ENCODE results near the gene CBLN4.

CBLN4 gene

DNA sequence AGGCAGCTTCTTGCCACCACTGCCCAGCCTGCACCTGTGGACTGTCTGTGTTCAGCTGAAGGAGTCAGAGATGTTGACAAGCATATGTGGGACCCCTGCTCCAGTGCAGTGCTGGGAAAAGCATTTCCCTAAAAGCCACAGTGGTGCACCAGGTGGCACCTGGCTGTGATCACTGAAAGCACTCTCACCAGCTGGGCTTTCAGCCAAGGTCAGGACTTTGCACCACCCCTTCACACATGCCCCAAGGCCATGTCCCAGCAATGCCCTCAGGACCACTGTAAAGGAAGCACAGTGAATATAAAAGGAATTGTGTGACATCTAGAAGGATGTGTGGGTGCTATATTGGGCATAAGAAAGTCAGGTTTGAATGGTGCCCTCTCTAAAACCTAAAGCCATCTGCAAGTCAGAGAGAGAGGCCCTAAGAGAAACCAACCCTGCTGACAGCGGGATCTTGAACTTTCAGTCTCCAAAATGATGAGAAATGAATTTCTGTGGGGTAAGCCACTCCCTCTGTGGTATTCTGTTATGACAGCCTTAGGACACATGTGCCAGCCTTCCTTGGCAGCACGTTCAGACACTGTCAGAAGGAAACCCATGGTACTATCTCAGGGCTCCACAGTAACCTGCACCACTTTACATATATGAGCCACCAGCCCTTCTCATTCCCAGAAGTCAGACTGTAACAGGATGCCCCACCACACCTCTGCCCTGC, 30.7 kb downstream of the CBLN4 start:
- no peaks in the 10 kb centered on the region for H3F3A ChIP-seq (ENCODE audit: low read depth)
- no peak for TF ChIP-seq CTCF (conservative IDR thresholded peaks at IDR 0.05; ENCODE audit: low read length)
- TF ChIP-seq EZH2phosphoT487 (IDR thresholded peaks at IDR 0.05; ENCODE audit: borderline replicate concordance): no peak
- H3K4me1 ChIP-seq (ENCODE audit: insufficient read depth, low read length, poor library complexity, severe bottlenecking): no peaks in the 10 kb centered on the region
- no peaks in the 10 kb centered on the region; the same call in 1 of the 2 replicates for H3K9me3 ChIP-seq (ENCODE audit: insufficient read depth, low read depth, low read length)
- H3K9me2 ChIP-seq (replicated peaks; ENCODE audit: low read depth, low read length): no peaks in the 10 kb centered on the region
- no peak overlapping the region for H3K4me2 ChIP-seq (ENCODE audit: low read depth, low read length, poor library complexity, severe bottlenecking)
- no peak overlapping the region for H3K9ac ChIP-seq (ENCODE audit: low read depth, low read length, poor library complexity, severe bottlenecking)
- H3K79me2 ChIP-seq (ENCODE audit: insufficient read depth, low read length): no peaks in the 10 kb centered on the region
- no peaks in the 10 kb centered on the region for H4K20me1 ChIP-seq (ENCODE audit: insufficient read depth, low read length, poor library complexity, severe bottlenecking)
- no peaks in the 10 kb centered on the region for H3K36me3 ChIP-seq (ENCODE audit: insufficient read depth, low read length)
- H3K27me3 ChIP-seq (ENCODE audit: insufficient read depth, low read length, poor library complexity, severe bottlenecking): no peaks in the 10 kb centered on the region
- H2AFZ ChIP-seq (ENCODE audit: low read length): no peak overlapping the region
- no peak overlapping the region for H3K4me3 ChIP-seq (ENCODE audit: low read length, poor library complexity, severe bottlenecking)

DNA sequence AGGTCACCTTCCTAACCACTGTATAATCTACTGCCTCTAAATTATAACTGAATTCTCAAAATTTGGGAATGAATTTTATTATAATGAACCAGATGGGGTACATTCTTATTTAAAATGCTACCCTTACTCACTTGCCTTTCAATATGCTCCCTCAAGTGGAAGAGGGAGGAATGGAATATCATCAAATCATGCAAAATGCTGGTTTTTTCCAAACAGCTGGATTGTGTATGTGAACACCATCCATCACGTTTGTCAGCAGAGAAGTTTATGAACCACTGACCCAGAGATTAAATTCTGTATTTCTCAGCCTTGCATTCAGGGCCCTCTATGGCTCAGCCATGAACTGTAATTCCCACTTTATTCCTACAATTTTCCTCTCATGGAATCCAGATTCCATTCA, 40.5 kb downstream of the CBLN4 start:
- no peaks in the 10 kb centered on the region for H3K27me3 ChIP-seq (ENCODE audit: insufficient read depth, low read length, poor library complexity, severe bottlenecking)
- H3K9ac ChIP-seq (ENCODE audit: low read depth, low read length, poor library complexity, severe bottlenecking): no peak overlapping the region
- no peaks in the 10 kb centered on the region for H3F3A ChIP-seq (ENCODE audit: low read depth)
- no peak for TF ChIP-seq CTCF (conservative IDR thresholded peaks at IDR 0.05; ENCODE audit: low read length)
- no peak for TF ChIP-seq EZH2phosphoT487 (IDR thresholded peaks at IDR 0.05; ENCODE audit: borderline replicate concordance)
- no peaks in the 10 kb centered on the region for H3K9me2 ChIP-seq (replicated peaks; ENCODE audit: low read depth, low read length)
- H3K4me3 ChIP-seq (ENCODE audit: low read length, poor library complexity, severe bottlenecking): no peak overlapping the region
- H4K20me1 ChIP-seq (ENCODE audit: insufficient read depth, low read length, poor library complexity, severe bottlenecking): no peaks in the 10 kb centered on the region
- H2AFZ ChIP-seq (ENCODE audit: low read length): no peak overlapping the region
- no peak overlapping the region for H3K4me2 ChIP-seq (ENCODE audit: low read depth, low read length, poor library complexity, severe bottlenecking)
- peaks cover 2% of the 10 kb centered on the region; the same call in 1 of the 2 replicates for H3K9me3 ChIP-seq (ENCODE audit: insufficient read depth, low read depth, low read length)
- H3K79me2 ChIP-seq (ENCODE audit: insufficient read depth, low read length): no peaks in the 10 kb centered on the region
- H3K36me3 ChIP-seq (ENCODE audit: insufficient read depth, low read length): no peaks in the 10 kb centered on the region
- H3K4me1 ChIP-seq (ENCODE audit: insufficient read depth, low read length, poor library complexity, severe bottlenecking): no peaks in the 10 kb centered on the region

DNA sequence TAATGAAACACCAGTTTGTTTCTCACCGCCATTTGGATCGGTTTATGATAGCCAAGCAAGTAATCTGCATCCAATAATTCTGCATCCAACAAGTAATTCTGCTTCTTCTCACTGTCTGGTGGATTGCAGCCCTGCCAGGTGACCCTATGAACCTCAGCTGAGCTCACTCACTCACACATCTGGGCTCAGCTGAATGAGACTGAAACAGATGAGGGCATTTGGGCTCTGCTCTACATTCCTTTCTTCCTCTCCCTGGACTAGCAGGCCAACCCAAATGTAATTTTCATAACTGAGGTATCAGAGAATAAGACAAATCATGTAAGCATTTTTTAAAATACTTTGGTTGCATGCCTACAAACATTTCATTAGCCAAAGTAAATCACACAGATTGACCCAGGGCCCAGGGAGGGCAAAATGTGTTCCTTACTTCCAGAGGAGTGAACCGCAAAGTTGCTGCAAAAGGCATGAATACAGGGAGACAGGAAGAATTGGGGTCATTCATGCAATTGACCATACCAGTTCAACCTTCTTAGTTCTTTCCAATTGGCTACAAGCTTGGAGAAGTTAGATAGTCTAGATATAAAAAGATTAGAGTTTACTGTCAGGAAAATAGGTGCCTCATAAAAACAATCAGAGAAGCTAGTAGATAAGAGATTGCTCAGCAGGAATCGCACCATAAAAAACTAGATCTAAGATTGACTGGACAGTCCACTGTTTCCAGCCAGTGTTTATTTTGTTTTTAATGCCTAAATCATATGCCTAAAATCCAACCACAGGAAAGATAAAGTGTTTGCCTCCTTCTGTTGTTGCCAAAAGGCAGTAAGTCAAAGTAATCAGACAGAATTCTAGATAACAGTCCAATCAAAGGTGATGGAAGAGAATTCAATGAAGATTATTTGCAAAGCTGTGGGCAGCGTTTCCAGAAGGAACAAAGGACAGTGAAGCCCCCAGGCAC, 43.7 kb downstream of the CBLN4 start:
- no peak overlapping the region for H3K9ac ChIP-seq (ENCODE audit: low read depth, low read length, poor library complexity, severe bottlenecking)
- no peaks in the 10 kb centered on the region for H3K4me1 ChIP-seq (ENCODE audit: insufficient read depth, low read length, poor library complexity, severe bottlenecking)
- no peaks in the 10 kb centered on the region for H3K27me3 ChIP-seq (ENCODE audit: insufficient read depth, low read length, poor library complexity, severe bottlenecking)
- no peak for TF ChIP-seq EZH2phosphoT487 (IDR thresholded peaks at IDR 0.05; ENCODE audit: borderline replicate concordance)
- TF ChIP-seq CTCF (conservative IDR thresholded peaks at IDR 0.05; ENCODE audit: low read length): no peak
- H3K4me2 ChIP-seq (ENCODE audit: low read depth, low read length, poor library complexity, severe bottlenecking): no peak overlapping the region
- peaks cover 2% of the 10 kb centered on the region; the same call in 1 of the 2 replicates for H3K9me3 ChIP-seq (ENCODE audit: insufficient read depth, low read depth, low read length)
- H3K36me3 ChIP-seq (ENCODE audit: insufficient read depth, low read length): no peaks in the 10 kb centered on the region
- H4K20me1 ChIP-seq (ENCODE audit: insufficient read depth, low read length, poor library complexity, severe bottlenecking): no peaks in the 10 kb centered on the region
- no peaks in the 10 kb centered on the region for H3K79me2 ChIP-seq (ENCODE audit: insufficient read depth, low read length)
- no peaks in the 10 kb centered on the region for H3K9me2 ChIP-seq (replicated peaks; ENCODE audit: low read depth, low read length)
- H3K4me3 ChIP-seq (ENCODE audit: low read length, poor library complexity, severe bottlenecking): no peak overlapping the region
- H3F3A ChIP-seq (ENCODE audit: low read depth): no peaks in the 10 kb centered on the region
- H2AFZ ChIP-seq (ENCODE audit: low read length): no peak overlapping the region

Measured in Loucy (cell line).